HFF-Myc (cell line): ENCODE data around the gene DAGLA.
"Not testable (repeated sequence)": the region's sequence is repeated elsewhere in the genome, so short reads cannot be mapped to it uniquely, and the experiment has no call there.

Source experiments
- DNase-seq: peaks from one replicate; pipeline ENCODE4 v3.0.0-alpha.2; 2011; ENCODE audit warnings: low read depth; ENCODE audit errors: extremely low read depth
- H3K4me3 ChIP-seq: replicated peaks from 2 replicates; pipeline ENCODE4 v1.5.1; 2011; ENCODE audit warnings: low read depth, mild to moderate bottlenecking, control low read depth, low read length
- TF ChIP-seq, protein P1 (sequence below): IDR thresholded peaks from 2 replicates; pipeline ENCODE4 v1.5.1; 2012; ENCODE audit warnings: mild to moderate bottlenecking, low read depth, low read length, control low read depth; ENCODE audit errors: missing control alignments

Gene DAGLA

DNA sequence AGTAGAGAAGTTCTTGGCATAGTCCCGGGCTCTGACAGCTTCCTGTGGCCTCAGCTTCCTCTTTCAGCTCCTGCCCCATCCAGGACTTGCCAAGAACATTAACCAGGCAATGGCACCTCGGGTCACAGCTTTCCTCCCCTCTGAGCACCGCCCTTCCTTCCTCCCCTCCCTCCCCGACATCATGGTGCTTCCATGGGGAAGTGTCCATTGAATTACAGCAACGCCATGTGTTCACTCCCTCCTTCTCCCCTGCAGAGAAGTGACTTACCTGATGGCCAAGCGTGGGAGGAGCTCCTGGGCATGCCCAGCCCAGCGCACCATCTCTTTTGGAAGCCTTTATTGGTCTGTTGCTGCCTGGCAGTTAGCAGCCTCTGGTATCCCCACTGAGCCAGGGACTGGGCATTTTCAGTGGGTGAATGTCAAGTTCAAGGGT, 25.8 kb upstream of the DAGLA start:
- TF ChIP-seq, protein P1, sequence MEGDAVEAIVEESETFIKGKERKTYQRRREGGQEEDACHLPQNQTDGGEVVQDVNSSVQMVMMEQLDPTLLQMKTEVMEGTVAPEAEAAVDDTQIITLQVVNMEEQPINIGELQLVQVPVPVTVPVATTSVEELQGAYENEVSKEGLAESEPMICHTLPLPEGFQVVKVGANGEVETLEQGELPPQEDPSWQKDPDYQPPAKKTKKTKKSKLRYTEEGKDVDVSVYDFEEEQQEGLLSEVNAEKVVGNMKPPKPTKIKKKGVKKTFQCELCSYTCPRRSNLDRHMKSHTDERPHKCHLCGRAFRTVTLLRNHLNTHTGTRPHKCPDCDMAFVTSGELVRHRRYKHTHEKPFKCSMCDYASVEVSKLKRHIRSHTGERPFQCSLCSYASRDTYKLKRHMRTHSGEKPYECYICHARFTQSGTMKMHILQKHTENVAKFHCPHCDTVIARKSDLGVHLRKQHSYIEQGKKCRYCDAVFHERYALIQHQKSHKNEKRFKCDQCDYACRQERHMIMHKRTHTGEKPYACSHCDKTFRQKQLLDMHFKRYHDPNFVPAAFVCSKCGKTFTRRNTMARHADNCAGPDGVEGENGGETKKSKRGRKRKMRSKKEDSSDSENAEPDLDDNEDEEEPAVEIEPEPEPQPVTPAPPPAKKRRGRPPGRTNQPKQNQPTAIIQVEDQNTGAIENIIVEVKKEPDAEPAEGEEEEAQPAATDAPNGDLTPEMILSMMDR = no peak
- no peak overlapping the region for H3K4me3 ChIP-seq
- no peak for DNase-seq

DNA sequence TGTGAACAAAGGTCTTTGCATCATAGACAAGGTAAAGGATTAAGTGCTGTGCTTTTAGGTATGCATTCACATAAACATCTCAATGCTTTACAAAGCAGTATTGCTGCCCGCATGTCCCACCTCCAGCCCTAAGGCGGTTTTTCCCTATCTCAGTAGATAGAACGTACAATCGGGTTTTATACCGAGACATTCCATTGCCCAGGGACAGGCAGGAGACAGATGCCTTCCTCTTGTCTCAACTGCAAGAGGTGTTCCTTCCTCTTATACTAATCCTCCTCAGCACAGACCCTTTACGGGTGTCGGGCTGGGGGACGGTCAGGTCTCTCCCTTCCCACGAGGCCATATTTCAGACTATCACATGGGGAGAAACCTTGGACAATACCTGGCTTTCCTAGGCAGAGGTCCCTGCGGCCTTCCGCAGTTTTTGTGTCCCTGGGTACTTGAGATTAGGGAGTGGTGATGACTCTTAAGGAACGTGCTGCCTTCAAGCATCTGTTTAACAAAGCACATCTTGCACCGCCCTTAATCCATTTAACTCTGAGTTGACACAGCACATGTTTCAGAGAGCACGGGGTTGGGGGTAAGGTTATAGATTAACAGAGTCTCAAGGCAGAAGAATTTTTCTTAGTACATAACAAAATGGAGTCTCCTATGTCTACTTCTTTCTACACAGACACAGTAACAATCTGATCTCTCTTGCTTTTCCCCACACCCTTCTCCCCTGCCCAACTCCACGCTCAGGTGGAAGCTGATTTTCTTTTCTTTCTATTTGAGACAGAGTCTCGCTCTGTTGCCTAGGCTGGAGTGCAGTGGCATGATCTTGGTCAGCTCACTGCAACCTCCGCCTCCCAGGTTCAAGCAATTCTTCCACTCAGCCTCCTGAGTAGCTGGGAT, 24.7 kb upstream of the DAGLA start:
- not testable (repeated sequence) for DNase-seq, H3K4me3 ChIP-seq

DNA sequence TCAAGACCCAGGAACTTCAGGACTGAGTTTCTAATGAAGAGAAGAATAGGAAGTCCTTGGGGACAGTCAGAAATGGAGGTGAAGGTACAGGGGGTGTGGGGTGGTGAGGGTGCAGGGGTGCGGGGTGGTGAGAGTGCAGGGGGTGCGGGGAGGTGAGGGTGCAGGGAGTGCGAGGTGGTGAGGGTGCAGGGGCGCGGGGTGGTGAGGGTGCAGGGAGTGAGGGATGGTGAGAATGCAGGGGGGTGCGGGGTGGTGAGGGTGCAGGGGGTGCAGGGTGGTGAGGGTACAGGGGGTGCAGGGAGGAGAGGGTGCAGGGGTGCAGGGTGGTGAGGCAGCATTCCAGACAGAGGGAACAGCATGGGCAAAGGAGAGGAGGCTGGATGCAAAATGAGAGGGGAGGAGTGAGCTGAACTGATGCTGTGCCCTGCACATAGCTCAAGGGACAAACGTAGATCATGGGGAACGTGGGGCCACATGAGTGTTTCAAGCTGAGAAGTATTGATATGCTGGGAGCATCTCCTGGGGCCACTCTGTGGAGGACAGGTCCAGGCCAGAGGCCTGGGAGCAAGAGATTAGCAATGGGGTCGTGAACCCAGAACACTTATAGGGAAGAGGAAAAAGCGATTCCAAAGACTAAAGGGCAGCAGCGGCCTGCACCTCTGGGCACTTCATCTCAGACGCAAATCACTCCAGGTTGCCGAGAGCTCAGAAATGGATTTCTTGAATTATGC, 23.7 kb upstream of the DAGLA start:
- H3K4me3 ChIP-seq = no peak overlapping the region
- TF ChIP-seq, protein P1 = no peak
- DNase-seq = no peak

DNA sequence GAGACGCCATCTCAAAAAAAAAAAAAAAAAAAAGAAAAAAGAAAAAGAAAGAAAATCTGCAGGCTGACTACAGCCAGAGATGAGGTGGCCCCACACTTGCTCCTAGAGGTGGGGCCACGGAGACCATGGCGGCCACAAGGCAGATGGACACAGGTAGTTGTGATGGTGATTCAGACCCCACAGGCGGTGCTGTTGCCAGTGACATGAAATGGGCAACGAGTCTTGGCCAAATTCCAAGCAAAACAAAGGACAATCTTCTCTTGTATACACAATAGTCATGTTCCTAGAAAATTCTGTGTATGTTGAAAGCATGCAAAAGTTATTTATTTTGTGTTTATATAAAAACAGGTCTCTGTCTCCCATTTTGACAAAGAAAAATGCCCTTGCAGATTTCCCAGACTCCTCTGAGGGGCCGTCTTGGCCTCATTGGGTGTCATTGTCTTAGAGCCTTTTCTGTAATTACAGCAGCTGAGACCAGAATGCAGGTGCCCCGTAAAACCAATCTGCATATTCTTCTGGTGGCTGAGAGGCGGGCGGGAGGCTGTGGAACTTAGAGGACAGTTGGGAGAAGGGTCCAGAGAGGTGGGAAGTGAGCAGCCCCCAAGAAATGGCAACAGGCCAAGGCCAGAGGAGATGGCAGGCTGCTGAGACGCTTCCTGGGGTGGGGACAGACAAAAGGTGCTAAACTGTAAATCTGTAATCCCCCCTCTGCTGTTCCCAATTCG, 22.5 kb upstream of the DAGLA start:
- no peak for DNase-seq
- TF ChIP-seq, protein P1 = no peak
- no peak overlapping the region for H3K4me3 ChIP-seq

DNA sequence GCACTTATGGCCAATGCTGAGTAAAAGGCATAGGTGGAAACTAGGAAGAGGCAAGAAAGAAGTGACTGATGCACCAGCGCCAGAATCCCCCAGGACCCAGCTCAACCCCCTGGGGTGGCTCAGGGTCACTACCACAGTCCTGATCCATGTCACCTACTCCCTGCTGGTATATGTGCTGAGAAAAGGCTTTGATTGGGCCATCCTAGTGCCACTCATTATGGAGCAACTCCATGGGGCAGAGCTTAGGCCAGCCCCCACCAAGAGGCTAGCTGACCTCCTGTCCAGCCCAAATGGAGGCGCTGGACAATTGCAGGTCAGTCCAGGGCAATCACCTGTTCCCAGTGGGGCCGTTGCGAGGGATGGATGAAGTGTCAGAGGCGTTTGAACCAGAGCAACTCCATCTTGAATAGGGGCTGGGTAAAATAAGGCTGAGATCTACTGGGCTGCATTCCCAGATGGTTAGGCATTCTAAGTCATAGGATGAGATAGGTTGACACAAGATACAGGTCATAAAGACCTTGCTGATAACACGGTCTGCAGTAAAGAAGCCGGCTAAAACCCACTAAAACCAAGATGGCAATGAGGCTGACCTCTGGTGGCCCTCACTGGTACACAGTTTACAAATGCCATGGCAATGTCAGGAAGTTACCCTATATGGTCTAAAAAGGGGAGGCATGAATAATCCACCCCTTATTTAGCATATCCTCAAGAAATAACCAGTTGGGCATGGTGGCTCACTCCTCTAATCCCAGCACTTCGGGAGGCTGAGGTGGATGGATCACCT, 20.6 kb upstream of the DAGLA start:
- no peak for DNase-seq
- H3K4me3 ChIP-seq = no peak overlapping the region
- TF ChIP-seq, protein P1 = no peak

DNA sequence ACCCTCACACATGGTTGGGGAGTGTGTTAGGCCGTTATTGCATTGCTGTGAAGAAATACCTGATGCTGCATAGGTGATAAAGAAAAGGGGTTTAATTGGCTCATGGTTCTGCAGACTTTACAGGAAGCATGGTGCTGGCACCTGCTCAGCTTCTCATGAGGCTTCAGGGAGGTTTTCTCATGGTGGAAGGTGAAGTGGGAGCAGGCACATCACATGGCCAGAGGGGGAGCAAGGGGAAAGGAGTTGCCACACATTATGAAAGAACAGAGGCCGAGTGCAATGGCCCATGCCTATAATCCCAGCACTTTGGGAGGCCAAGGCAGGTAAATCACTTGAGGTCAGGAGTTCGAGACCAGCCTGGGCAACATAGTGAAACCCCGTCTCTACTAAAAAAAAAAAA, 19.2 kb upstream of the DAGLA start:
- not testable (repeated sequence) for H3K4me3 ChIP-seq, DNase-seq

DNA sequence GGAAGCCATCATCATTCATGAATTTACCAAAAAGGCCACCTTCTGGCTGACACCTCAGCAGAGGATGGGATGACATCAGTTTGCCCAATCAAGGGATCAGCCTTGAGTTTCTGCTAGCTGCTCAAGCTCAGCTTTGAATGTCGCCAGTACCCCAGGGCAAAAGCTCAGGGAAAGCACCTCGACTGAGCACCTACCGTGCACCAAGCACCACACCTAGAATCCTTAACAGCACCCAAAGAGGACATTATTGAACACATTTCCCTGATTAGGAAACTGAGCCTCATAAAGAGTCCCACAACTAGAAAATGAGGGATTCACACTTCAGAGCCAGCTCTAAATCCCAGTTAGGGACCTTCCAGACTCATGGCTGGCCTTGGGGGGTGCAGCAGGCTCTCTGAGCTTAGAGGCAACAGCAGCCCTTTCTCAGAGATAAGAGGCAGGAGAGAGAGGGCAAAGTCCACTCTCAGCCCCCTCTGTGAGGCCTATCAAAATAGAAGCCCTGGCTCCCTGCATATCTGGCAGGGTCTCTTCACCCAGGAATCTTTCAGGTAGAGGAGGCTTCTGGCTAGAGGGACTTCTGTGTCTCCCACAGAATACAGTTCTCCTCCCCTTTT, 13.4 kb upstream of the DAGLA start:
- no peak overlapping the region for H3K4me3 ChIP-seq
- no peak for DNase-seq
- TF ChIP-seq, protein P1 = no peak
